IPS-NIHi11 (cell line): ENCODE data around the gene OSBPL6.
A peak's percentile ranks its signal among the peaks of the same experiment; 100 is the strongest.
"Not testable (repeated sequence)": the region's sequence is repeated elsewhere in the genome, so short reads cannot be mapped to it uniquely, and the experiment has no call there.

Experiments used
- DNase-seq: peaks from one replicate; pipeline ENCODE4 v3.0.0; 2012; ENCODE audit warnings: mixed read lengths, low spot score

The OSBPL6 gene

GRCh38 chr2:178193823-178194599 lies at the start of gene OSBPL6:
Gene OSBPL6, plus strand, starts transcription at chr2:178194512. Its CDS starts 111,673 bp downstream, at chr2:178306185.
- peak; percentile 91 for DNase-seq

GRCh38 chr2:178152033-178152432 lies 42.3 kb upstream of the OSBPL6 start:
- DNase-seq, result no peak

- DNase-seq, result no peak
Observed at GRCh38 chr2:178152542-178152941, 41.8 kb upstream of the OSBPL6 start.

- DNase-seq, result no peak
Observed at GRCh38 chr2:178152977-178153376, 41.3 kb upstream of the OSBPL6 start.

GRCh38 chr2:178153878-178154277 lies 40.4 kb upstream of the OSBPL6 start:
- DNase-seq, result not testable (repeated sequence)

- no peak for DNase-seq
Observed at GRCh38 chr2:178155524-178155923, 38.8 kb upstream of the OSBPL6 start.

- no peak for DNase-seq
Observed at GRCh38 chr2:178157574-178157973, 36.7 kb upstream of the OSBPL6 start.

- no peak for DNase-seq
Observed at GRCh38 chr2:178159966-178160365, 34.3 kb upstream of the OSBPL6 start.

GRCh38 chr2:178160601-178161000 lies 33.7 kb upstream of the OSBPL6 start:
- DNase-seq, result no peak

GRCh38 chr2:178163395-178163794 lies 30.9 kb upstream of the OSBPL6 start:
- no peak for DNase-seq

- no peak for DNase-seq
Observed at GRCh38 chr2:178163911-178164310, 30.4 kb upstream of the OSBPL6 start.

- no peak for DNase-seq
Observed at GRCh38 chr2:178173657-178174056, 20.7 kb upstream of the OSBPL6 start.

- DNase-seq, result no peak
Observed at GRCh38 chr2:178177066-178177679, 17.1 kb upstream of the OSBPL6 start.

- not testable (repeated sequence) for DNase-seq
Observed at GRCh38 chr2:178180648-178181047, 13.7 kb upstream of the OSBPL6 start.

- DNase-seq, result no peak
Observed at GRCh38 chr2:178187861-178188260, 6.5 kb upstream of the OSBPL6 start.

- no peak for DNase-seq
Observed at GRCh38 chr2:178188466-178188865, 5.8 kb upstream of the OSBPL6 start.

GRCh38 chr2:178191004-178191508 lies 3.3 kb upstream of the OSBPL6 start:
- DNase-seq, result no peak

GRCh38 chr2:178191511-178191910 lies 2.8 kb upstream of the OSBPL6 start:
- DNase-seq, result no peak

GRCh38 chr2:178193496-178193822 lies 853 bp upstream of the OSBPL6 start:
- no peak for DNase-seq

- peak; percentile 63 for DNase-seq
Observed at GRCh38 chr2:178194600-178195389, 483 bp downstream of the OSBPL6 start.

GRCh38 chr2:178195390-178196166 lies 1.3 kb downstream of the OSBPL6 start:
- DNase-seq, result no peak

- no peak for DNase-seq
Observed at GRCh38 chr2:178197791-178198190, 3.5 kb downstream of the OSBPL6 start.
